Body of pancreas (tissue), 4 donors: ENCODE results near the gene TXLNB.

Experiments used
- POLR2A ChIP-seq, 3 donors: fragments of 450-650 bp; IDR thresholded peaks; one replicate each; pipeline ENCODE4 v1.6.1; 2016; ENCODE audit warnings: antibody characterized with exemption in 3 of 3, mild to moderate bottlenecking in 2 of 3
- TF ChIP-seq, protein P1 (sequence below), 7 experiments: fragments of 450-650 bp in 4 of 7; fragments of 200-600 bp in 3 of 7; sonication (generic) in 3 of 7; IDR thresholded peaks; one replicate each; pipeline ENCODE4 v1.5.1; 2016 to 2019; ENCODE audit warnings: antibody characterized with exemption in 7 of 7

DNA sequence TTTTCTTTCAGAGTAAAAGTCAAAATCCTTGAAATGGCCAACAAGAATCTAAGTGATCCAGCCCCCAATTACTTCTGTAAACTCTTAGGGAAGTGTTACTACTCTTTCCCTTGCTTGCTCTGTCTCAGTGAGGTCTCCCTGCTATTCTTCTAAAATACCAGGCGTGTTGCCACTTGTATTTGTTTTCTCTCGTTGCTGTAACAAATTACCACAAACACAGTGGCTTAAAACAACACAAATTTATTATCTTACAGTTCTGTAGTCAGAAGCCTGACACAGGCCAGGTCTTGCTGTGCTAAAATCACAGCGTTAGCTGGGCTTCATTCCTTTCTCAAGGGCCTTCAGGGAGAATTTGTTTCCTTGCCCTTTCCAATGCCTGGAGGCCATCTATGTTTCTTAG lies 97.1 kb downstream of the TXLNB start:
- TF ChIP-seq POLR2A (IDR thresholded peaks at IDR 0.05): no peak
- TF ChIP-seq, protein P1, sequence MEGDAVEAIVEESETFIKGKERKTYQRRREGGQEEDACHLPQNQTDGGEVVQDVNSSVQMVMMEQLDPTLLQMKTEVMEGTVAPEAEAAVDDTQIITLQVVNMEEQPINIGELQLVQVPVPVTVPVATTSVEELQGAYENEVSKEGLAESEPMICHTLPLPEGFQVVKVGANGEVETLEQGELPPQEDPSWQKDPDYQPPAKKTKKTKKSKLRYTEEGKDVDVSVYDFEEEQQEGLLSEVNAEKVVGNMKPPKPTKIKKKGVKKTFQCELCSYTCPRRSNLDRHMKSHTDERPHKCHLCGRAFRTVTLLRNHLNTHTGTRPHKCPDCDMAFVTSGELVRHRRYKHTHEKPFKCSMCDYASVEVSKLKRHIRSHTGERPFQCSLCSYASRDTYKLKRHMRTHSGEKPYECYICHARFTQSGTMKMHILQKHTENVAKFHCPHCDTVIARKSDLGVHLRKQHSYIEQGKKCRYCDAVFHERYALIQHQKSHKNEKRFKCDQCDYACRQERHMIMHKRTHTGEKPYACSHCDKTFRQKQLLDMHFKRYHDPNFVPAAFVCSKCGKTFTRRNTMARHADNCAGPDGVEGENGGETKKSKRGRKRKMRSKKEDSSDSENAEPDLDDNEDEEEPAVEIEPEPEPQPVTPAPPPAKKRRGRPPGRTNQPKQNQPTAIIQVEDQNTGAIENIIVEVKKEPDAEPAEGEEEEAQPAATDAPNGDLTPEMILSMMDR (IDR thresholded peaks at IDR 0.05): no peak
